GM18861 (cell line): ENCODE results near the gene RUSC2.
"Not testable (repeated sequence)": the region's sequence is repeated elsewhere in the genome, so short reads cannot be mapped to it uniquely, and the experiment has no call there.

Experiments used
- ATAC-seq: cut with Tn5 transposase; IDR thresholded peaks from one replicate; pipeline ENCODE4 v1.9.1; 2021; ENCODE audit not compliant: unreplicated experiment

RUSC2 gene

GRCh38 chr9:35489313-35490154 is at the start of gene RUSC2:
TSS of gene RUSC2 (plus strand) at chr9:35490111. CDS start at chr9:35546522, 56,411 bp downstream.
- ATAC-seq, result no peak

- ATAC-seq, result no peak
These were observed 43.9 kb upstream of the RUSC2 start for GRCh38 chr9:35446012-35446411.

- no peak for ATAC-seq
These were observed 41.4 kb upstream of the RUSC2 start for GRCh38 chr9:35448496-35448895.

- no peak for ATAC-seq
These were observed 37.4 kb upstream of the RUSC2 start for GRCh38 chr9:35452481-35452880.

GRCh38 chr9:35453786-35454185 is 36.1 kb upstream of the RUSC2 start:
- ATAC-seq, result no peak

GRCh38 chr9:35464141-35465025 is 25.5 kb upstream of the RUSC2 start:
- no peak for ATAC-seq

- no peak for ATAC-seq
These were observed 19.6 kb upstream of the RUSC2 start for GRCh38 chr9:35470340-35470739.

- no peak for ATAC-seq
These were observed 19.0 kb upstream of the RUSC2 start for GRCh38 chr9:35470894-35471293.

- ATAC-seq, result no peak
These were observed 13.3 kb upstream of the RUSC2 start for GRCh38 chr9:35476596-35476995.

GRCh38 chr9:35477211-35477855 is 12.6 kb upstream of the RUSC2 start:
- ATAC-seq, result not testable (repeated sequence)

- ATAC-seq, result no peak
These were observed 11.0 kb upstream of the RUSC2 start for GRCh38 chr9:35478871-35479270.

GRCh38 chr9:35481347-35481975 is 8.4 kb upstream of the RUSC2 start:
- no peak for ATAC-seq

GRCh38 chr9:35482071-35482470 is 7.8 kb upstream of the RUSC2 start:
- ATAC-seq, result no peak

- ATAC-seq, result no peak
These were observed 5.5 kb upstream of the RUSC2 start for GRCh38 chr9:35484406-35484805.

GRCh38 chr9:35487081-35487480 is 2.8 kb upstream of the RUSC2 start:
- no peak for ATAC-seq

GRCh38 chr9:35488021-35488420 is 1.9 kb upstream of the RUSC2 start:
- ATAC-seq, result no peak

- ATAC-seq, result no peak
These were observed 1.2 kb upstream of the RUSC2 start for GRCh38 chr9:35488566-35489312.

GRCh38 chr9:35490155-35490909 is 421 bp downstream of the RUSC2 start:
- ATAC-seq, result no peak

GRCh38 chr9:35490910-35491465 is 1.1 kb downstream of the RUSC2 start:
- ATAC-seq, result no peak
